Parathyroid adenoma (tissue), 2 donors: ENCODE results near the gene TAPT1.
A peak's percentile ranks its signal among the peaks of the same experiment; 100 is the strongest.

Source experiments
- H2AFZ ChIP-seq: fragments of 300-600 bp; sonication (generic); one replicate; pipeline ENCODE4 v1.7.0; 2017; ENCODE audit warnings: antibody characterized with exemption, mild to moderate bottlenecking
- H3K27ac ChIP-seq: fragments of 300-600 bp; sonication (generic); one replicate; pipeline ENCODE4 v1.7.0; 2017
- H3K27me3 ChIP-seq: fragments of 300-600 bp; sonication (generic); one replicate; pipeline ENCODE4 v1.7.0; 2017; ENCODE audit warnings: low read length; ENCODE audit not compliant: control insufficient read depth, insufficient read depth
- H3K36me3 ChIP-seq: fragments of 300-600 bp; sonication (generic); one replicate; pipeline ENCODE4 v1.7.0; 2017; ENCODE audit warnings: low read length; ENCODE audit not compliant: control insufficient read depth, insufficient read depth
- H3K4me1 ChIP-seq: fragments of 300-600 bp; sonication (generic); one replicate; pipeline ENCODE4 v1.7.0; 2017; ENCODE audit warnings: control low read depth
- H3K4me2 ChIP-seq: fragments of 300-600 bp; sonication (generic); one replicate; pipeline ENCODE4 v1.7.0; 2017; ENCODE audit warnings: low read length
- H3K4me3 ChIP-seq: fragments of 300-600 bp; sonication (generic); one replicate; pipeline ENCODE4 v1.7.0; 2017; ENCODE audit warnings: low read depth, low read length
- H3K79me2 ChIP-seq: fragments of 300-600 bp; sonication (generic); one replicate; pipeline ENCODE4 v1.7.0; 2017; ENCODE audit warnings: control low read depth
- H3K9ac ChIP-seq: fragments of 300-600 bp; sonication (generic); one replicate; pipeline ENCODE4 v1.7.0; 2017; ENCODE audit warnings: mild to moderate bottlenecking
- H3K9me3 ChIP-seq: fragments of 300-600 bp; sonication (generic); one replicate; pipeline ENCODE4 v1.7.0; 2017; ENCODE audit warnings: low read length; ENCODE audit not compliant: control insufficient read depth
- CTCF ChIP-seq: fragments of 300-600 bp; sonication (generic); IDR thresholded peaks from one replicate; pipeline ENCODE4 v1.7.0; 2017; ENCODE audit warnings: antibody characterized with exemption, mild to moderate bottlenecking
- donor health status: primary hyperparathyroidism.

The TAPT1 gene

GRCh38 chr4:16207409-16207808, 18.9 kb downstream of the TAPT1 start:
- H3K4me1 ChIP-seq = peaks cover 3% of the 10 kb centered on the region

GRCh38 chr4:16206848-16207247, 19.4 kb downstream of the TAPT1 start:
- no peak overlapping the region for H3K4me2 ChIP-seq
- H3K79me2 ChIP-seq = peaks cover 2% of the 10 kb centered on the region
- no peak overlapping the region for H3K4me3 ChIP-seq
- no peak overlapping the region for H2AFZ ChIP-seq
- H3K36me3 ChIP-seq = no peaks in the 10 kb centered on the region
- no peaks in the 10 kb centered on the region for H3K9me3 ChIP-seq
- TF ChIP-seq CTCF = no peak
- peaks cover 3% of the 10 kb centered on the region for H3K4me1 ChIP-seq
- no peak overlapping the region for H3K9ac ChIP-seq
- H3K27ac ChIP-seq = no peak overlapping the region
- H3K27me3 ChIP-seq = no peaks in the 10 kb centered on the region

More at GRCh38 chr4:16207409-16207808, 18.9 kb downstream of the TAPT1 start:
- no peak overlapping the region for H2AFZ ChIP-seq
- H3K36me3 ChIP-seq = no peaks in the 10 kb centered on the region
- no peak overlapping the region for H3K27ac ChIP-seq
- peaks cover 2% of the 10 kb centered on the region for H3K79me2 ChIP-seq
- TF ChIP-seq CTCF = no peak
- H3K27me3 ChIP-seq = no peaks in the 10 kb centered on the region
- no peaks in the 10 kb centered on the region for H3K9me3 ChIP-seq
- no peak overlapping the region for H3K9ac ChIP-seq
- no peak overlapping the region for H3K4me3 ChIP-seq
- no peak overlapping the region for H3K4me2 ChIP-seq

- Histone ChIP-seq H3K9me3 (no peaks in the 10 kb centered on the region), H3K27me3 (no peaks in the 10 kb centered on the region), H3K4me3 (no peak overlapping the region), H3K27ac (no peak overlapping the region), H3K36me3 (no peaks in the 10 kb centered on the region), H2AFZ (no peak overlapping the region), H3K4me2 (no peak overlapping the region), H3K79me2 (peaks cover 2% of the 10 kb centered on the region), H3K9ac (no peak overlapping the region), H3K4me1 (peaks cover 3% of the 10 kb centered on the region)
- no peak for TF ChIP-seq CTCF
Observed at GRCh38 chr4:16206301-16206700, 20.0 kb downstream of the TAPT1 start.

GRCh38 chr4:16205298-16206164, 20.7 kb downstream of the TAPT1 start:
- Histone ChIP-seq H3K9me3 (no peaks in the 10 kb centered on the region), H3K4me3 (no peak overlapping the region), H3K79me2 (peaks cover 2% of the 10 kb centered on the region), H2AFZ (no peak overlapping the region), H3K4me2 (no peak overlapping the region), H3K27ac (no peak overlapping the region), H3K9ac (no peak overlapping the region), H3K27me3 (no peaks in the 10 kb centered on the region), H3K4me1 (peaks cover 3% of the 10 kb centered on the region), H3K36me3 (no peaks in the 10 kb centered on the region)
- TF ChIP-seq CTCF = peak; percentile 43

- no peaks in the 10 kb centered on the region for H3K9me3 ChIP-seq
- H3K27me3 ChIP-seq = no peaks in the 10 kb centered on the region
- no peak overlapping the region for H3K27ac ChIP-seq
- H3K4me2 ChIP-seq = no peak overlapping the region
- peaks cover 3% of the 10 kb centered on the region for H3K4me1 ChIP-seq
- no peak overlapping the region for H3K4me3 ChIP-seq
- H3K79me2 ChIP-seq = peaks cover 2% of the 10 kb centered on the region
- no peak for TF ChIP-seq CTCF
- no peak overlapping the region for H3K9ac ChIP-seq
- no peaks in the 10 kb centered on the region for H3K36me3 ChIP-seq
- H2AFZ ChIP-seq = no peak overlapping the region
Observed at GRCh38 chr4:16204505-16204904, 21.8 kb downstream of the TAPT1 start.
